HEK293 (cell line): ENCODE measurements around the gene MAPK12.

Experiments
- HOXD13 ChIP-seq: sonication (generic); formaldehyde crosslinking; IDR thresholded peaks from 2 replicates; pipeline ENCODE4 v1.8.0; 2022; ENCODE audit warnings: missing genetic modification reagents, borderline replicate concordance
- OVOL3 ChIP-seq: fragments of 450-650 bp; formaldehyde crosslinking; IDR thresholded peaks from 2 replicates; pipeline ENCODE4 v1.5.1; 2016; ENCODE audit warnings: missing biosample characterization, missing genetic modification characterization
- PBX3 ChIP-seq: sonication (generic); formaldehyde crosslinking; IDR thresholded peaks from 2 replicates; pipeline ENCODE4 v1.8.1; 2022; ENCODE audit warnings: mild to moderate bottlenecking, moderate library complexity, missing genetic modification reagents
- PRDM1 ChIP-seq: fragments of 450-650 bp; formaldehyde crosslinking; IDR thresholded peaks from 2 replicates; pipeline ENCODE4; 2016; ENCODE audit warnings: missing biosample characterization, missing genetic modification characterization
- PRDM4 ChIP-seq: fragments of 450-650 bp; formaldehyde crosslinking; IDR thresholded peaks from 2 replicates; pipeline ENCODE4 v1.5.1; 2017; ENCODE audit warnings: missing biosample characterization, missing genetic modification characterization
- REPIN1 ChIP-seq: fragments of 450-650 bp; formaldehyde crosslinking; IDR thresholded peaks from 2 replicates; pipeline ENCODE4 v1.5.1; 2017; ENCODE audit warnings: missing biosample characterization, missing genetic modification characterization, low read depth
- ZBTB48 ChIP-seq: fragments of 450-650 bp; formaldehyde crosslinking; IDR thresholded peaks from 2 replicates; pipeline ENCODE4 v1.5.1; 2016; ENCODE audit warnings: missing biosample characterization, missing genetic modification characterization
- ZNF112 ChIP-seq: fragments of 450-650 bp; formaldehyde crosslinking; IDR thresholded peaks from 2 replicates; pipeline ENCODE4 v1.5.0; 2017; ENCODE audit warnings: missing biosample characterization, missing genetic modification characterization
- ZNF114 ChIP-seq: fragments of 450-650 bp; formaldehyde crosslinking; IDR thresholded peaks from 2 replicates; pipeline ENCODE4 v1.5.0; 2017; ENCODE audit warnings: missing biosample characterization, missing genetic modification characterization
- ZNF16 ChIP-seq: fragments of 450-650 bp; formaldehyde crosslinking; IDR thresholded peaks from 2 replicates; pipeline ENCODE4 v1.5.1; 2016; ENCODE audit warnings: low read depth, missing biosample characterization, missing genetic modification characterization
- ZNF266 ChIP-seq: fragments of 450-650 bp; formaldehyde crosslinking; IDR thresholded peaks from 2 replicates; pipeline ENCODE4 v1.5.1; 2016; ENCODE audit warnings: missing biosample characterization, missing genetic modification characterization, low read depth
- ZNF366 ChIP-seq: fragments of 450-650 bp; formaldehyde crosslinking; conservative IDR thresholded peaks from 2 replicates; pipeline ENCODE4 v1.5.1; 2016; ENCODE audit warnings: missing biosample characterization, missing genetic modification characterization
- ZNF426 ChIP-seq: fragments of 450-650 bp; formaldehyde crosslinking; IDR thresholded peaks from 2 replicates; pipeline ENCODE4 v1.5.1; 2017; ENCODE audit warnings: missing biosample characterization, missing genetic modification characterization, mild to moderate bottlenecking, inconsistent platforms, moderate library complexity
- ZNF488 ChIP-seq: fragments of 450-650 bp; formaldehyde crosslinking; IDR thresholded peaks from 2 replicates; pipeline ENCODE4 v1.5.1; 2016; ENCODE audit warnings: missing biosample characterization, missing genetic modification characterization
- ZNF510 ChIP-seq: fragments of 450-650 bp; formaldehyde crosslinking; IDR thresholded peaks from 2 replicates; pipeline ENCODE4 v1.5.1; 2018; ENCODE audit warnings: mild to moderate bottlenecking, missing genetic modification characterization, missing biosample characterization; ENCODE audit not compliant: insufficient replicate concordance
- ZNF558 ChIP-seq: fragments of 450-650 bp; formaldehyde crosslinking; IDR thresholded peaks from 2 replicates; pipeline ENCODE4 v1.5.1; 2016; ENCODE audit warnings: missing biosample characterization, missing genetic modification characterization
- ZNF658 ChIP-seq: fragments of 450-650 bp; formaldehyde crosslinking; IDR thresholded peaks from 2 replicates; pipeline ENCODE4; 2016; ENCODE audit warnings: missing biosample characterization, missing genetic modification characterization
- ZNF707 ChIP-seq: fragments of 450-650 bp; formaldehyde crosslinking; IDR thresholded peaks from 2 replicates; pipeline ENCODE4 v1.5.1; 2016; ENCODE audit warnings: missing biosample characterization, missing genetic modification characterization
- ZNF768 ChIP-seq: fragments of 450-650 bp; formaldehyde crosslinking; IDR thresholded peaks from 2 replicates; pipeline ENCODE4 v1.5.1; 2018; ENCODE audit warnings: missing biosample characterization, mild to moderate bottlenecking, missing genetic modification characterization
- ZNF776 ChIP-seq: fragments of 450-650 bp; formaldehyde crosslinking; IDR thresholded peaks from 2 replicates; pipeline ENCODE4 v1.5.0; 2017; ENCODE audit warnings: missing biosample characterization, missing genetic modification characterization, borderline replicate concordance
- ZSCAN30 ChIP-seq: fragments of 450-650 bp; IDR thresholded peaks from 2 replicates; pipeline ENCODE4 v1.5.1; 2018; ENCODE audit warnings: missing biosample characterization, mild to moderate bottlenecking, missing genetic modification characterization, moderate library complexity
- TF ChIP-seq, protein P1 (sequence below): fragments of 450-650 bp; formaldehyde crosslinking; IDR thresholded peaks from 2 replicates; pipeline ENCODE4 v1.5.1; 2016; ENCODE audit warnings: missing biosample characterization, missing genetic modification characterization
- TF ChIP-seq, protein P2 (sequence below): fragments of 450-650 bp; formaldehyde crosslinking; IDR thresholded peaks from 2 replicates; pipeline ENCODE4 v1.5.0; 2017; ENCODE audit warnings: missing biosample characterization, missing genetic modification characterization, borderline replicate concordance
- TF ChIP-seq, protein P3 (sequence below): fragments of 450-650 bp; formaldehyde crosslinking; IDR thresholded peaks from 2 replicates; pipeline ENCODE4 v1.5.1; 2017; ENCODE audit warnings: missing biosample characterization, missing genetic modification characterization
- TF ChIP-seq, protein P4 (sequence below): fragments of 450-650 bp; formaldehyde crosslinking; IDR thresholded peaks from 2 replicates; pipeline ENCODE4 v1.5.1; 2016; ENCODE audit warnings: missing biosample characterization, missing genetic modification characterization

The MAPK12 gene

DNA sequence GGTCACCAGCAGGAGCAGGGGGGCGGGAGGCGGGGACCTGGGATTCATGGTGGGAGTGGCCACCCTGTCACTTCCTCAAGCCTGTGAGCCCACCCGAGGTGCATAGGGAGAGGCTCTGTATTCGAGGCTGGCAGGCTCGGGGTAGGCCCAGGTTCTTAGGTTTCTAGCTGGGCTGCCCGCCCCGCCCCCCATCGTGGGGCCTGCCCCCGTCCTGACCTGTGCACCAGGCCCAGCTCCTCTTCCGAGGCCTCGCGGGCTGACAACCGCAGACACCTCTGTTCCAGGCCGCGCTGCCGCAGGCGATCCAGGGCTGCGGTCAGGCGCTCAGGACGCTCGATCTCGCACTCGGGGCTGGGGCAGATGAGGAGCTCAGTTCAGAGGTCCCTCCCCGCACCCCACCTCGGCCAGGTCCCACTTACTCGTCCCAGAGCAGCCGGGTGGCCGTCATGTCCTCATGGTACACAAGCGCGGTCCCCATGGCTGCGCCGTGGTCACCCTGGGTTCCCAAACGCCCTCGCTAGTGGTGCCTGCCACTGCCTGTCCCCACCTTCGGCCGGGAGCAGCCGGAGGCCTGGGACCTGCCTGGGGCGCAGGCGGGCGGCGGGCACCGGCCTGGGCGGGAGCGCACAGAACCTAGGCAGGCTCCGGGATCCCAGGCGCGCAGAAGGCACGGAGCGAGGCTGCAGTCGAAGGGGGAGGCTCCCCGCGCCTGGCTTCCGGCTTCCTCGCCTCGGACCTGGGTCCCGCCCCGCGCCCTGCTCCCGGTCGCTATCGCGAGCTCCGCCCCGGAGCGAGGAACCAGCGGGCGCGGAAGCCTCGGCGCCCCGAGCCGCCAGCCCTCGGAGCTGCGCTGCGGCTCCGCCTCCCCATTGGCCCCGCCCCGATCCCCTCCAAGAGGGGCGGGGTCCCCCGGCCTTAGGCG is 10.7 kb downstream of the MAPK12 start, which contains the start of gene HDAC10 (continued):
- TF ChIP-seq ZNF768 (tag by site-specific recombination) (no peak), ZNF776 (tag by site-specific recombination) (no peak), ZNF488 (tag by site-specific recombination) (no peak), PRDM4 (tag by site-specific recombination) (no peak), OVOL3 (tag by site-specific recombination) (no peak), ZNF426 (no peak), ZNF707 (tag by site-specific recombination) (no peak), ZBTB48 (tag by site-specific recombination) (no peak), REPIN1 (tag by site-specific recombination) (no peak), ZNF558 (tag by site-specific recombination) (no peak), PBX3 (no peak), ZNF16 (tag by site-specific recombination) (no peak), ZNF112 (tag by site-specific recombination) (no peak), ZSCAN30 (peak; percentile 61; the same call in 1 of the 2 replicates), ZNF266 (tag by site-specific recombination) (no peak), ZNF658 (no peak), HOXD13 (CRISPR knock-in tag) (no peak), ZNF510 (tag by site-specific recombination) (no peak), ZNF114 (no peak), ZNF366 (no peak), PRDM1 (tag by site-specific recombination) (no peak)
- TF ChIP-seq, protein P1, sequence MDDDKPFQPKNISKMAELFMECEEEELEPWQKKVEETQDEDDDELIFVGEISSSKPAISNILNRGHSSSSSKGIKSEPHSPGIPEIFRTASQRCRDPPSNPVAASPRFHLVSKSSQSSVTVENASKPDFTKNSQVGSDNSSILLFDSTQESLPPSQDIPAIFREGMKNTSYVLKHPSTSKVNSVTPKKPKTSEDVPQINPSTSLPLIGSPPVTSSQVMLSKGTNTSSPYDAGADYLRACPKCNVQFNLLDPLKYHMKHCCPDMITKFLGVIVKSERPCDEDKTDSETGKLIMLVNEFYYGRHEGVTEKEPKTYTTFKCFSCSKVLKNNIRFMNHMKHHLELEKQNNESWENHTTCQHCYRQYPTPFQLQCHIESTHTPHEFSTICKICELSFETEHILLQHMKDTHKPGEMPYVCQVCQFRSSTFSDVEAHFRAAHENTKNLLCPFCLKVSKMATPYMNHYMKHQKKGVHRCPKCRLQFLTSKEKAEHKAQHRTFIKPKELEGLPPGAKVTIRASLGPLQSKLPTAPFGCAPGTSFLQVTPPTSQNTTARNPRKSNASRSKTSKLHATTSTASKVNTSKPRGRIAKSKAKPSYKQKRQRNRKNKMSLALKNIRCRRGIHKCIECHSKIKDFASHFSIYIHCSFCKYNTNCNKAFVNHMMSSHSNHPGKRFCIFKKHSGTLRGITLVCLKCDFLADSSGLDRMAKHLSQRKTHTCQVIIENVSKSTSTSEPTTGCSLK (tag by site-specific recombination) = no peak
- TF ChIP-seq, protein P2, sequence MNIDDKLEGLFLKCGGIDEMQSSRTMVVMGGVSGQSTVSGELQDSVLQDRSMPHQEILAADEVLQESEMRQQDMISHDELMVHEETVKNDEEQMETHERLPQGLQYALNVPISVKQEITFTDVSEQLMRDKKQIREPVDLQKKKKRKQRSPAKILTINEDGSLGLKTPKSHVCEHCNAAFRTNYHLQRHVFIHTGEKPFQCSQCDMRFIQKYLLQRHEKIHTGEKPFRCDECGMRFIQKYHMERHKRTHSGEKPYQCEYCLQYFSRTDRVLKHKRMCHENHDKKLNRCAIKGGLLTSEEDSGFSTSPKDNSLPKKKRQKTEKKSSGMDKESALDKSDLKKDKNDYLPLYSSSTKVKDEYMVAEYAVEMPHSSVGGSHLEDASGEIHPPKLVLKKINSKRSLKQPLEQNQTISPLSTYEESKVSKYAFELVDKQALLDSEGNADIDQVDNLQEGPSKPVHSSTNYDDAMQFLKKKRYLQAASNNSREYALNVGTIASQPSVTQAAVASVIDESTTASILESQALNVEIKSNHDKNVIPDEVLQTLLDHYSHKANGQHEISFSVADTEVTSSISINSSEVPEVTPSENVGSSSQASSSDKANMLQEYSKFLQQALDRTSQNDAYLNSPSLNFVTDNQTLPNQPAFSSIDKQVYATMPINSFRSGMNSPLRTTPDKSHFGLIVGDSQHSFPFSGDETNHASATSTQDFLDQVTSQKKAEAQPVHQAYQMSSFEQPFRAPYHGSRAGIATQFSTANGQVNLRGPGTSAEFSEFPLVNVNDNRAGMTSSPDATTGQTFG (tag by site-specific recombination) = no peak
- TF ChIP-seq, protein P3, sequence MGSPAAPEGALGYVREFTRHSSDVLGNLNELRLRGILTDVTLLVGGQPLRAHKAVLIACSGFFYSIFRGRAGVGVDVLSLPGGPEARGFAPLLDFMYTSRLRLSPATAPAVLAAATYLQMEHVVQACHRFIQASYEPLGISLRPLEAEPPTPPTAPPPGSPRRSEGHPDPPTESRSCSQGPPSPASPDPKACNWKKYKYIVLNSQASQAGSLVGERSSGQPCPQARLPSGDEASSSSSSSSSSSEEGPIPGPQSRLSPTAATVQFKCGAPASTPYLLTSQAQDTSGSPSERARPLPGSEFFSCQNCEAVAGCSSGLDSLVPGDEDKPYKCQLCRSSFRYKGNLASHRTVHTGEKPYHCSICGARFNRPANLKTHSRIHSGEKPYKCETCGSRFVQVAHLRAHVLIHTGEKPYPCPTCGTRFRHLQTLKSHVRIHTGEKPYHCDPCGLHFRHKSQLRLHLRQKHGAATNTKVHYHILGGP (tag by site-specific recombination) = no peak
- TF ChIP-seq, protein P4, sequence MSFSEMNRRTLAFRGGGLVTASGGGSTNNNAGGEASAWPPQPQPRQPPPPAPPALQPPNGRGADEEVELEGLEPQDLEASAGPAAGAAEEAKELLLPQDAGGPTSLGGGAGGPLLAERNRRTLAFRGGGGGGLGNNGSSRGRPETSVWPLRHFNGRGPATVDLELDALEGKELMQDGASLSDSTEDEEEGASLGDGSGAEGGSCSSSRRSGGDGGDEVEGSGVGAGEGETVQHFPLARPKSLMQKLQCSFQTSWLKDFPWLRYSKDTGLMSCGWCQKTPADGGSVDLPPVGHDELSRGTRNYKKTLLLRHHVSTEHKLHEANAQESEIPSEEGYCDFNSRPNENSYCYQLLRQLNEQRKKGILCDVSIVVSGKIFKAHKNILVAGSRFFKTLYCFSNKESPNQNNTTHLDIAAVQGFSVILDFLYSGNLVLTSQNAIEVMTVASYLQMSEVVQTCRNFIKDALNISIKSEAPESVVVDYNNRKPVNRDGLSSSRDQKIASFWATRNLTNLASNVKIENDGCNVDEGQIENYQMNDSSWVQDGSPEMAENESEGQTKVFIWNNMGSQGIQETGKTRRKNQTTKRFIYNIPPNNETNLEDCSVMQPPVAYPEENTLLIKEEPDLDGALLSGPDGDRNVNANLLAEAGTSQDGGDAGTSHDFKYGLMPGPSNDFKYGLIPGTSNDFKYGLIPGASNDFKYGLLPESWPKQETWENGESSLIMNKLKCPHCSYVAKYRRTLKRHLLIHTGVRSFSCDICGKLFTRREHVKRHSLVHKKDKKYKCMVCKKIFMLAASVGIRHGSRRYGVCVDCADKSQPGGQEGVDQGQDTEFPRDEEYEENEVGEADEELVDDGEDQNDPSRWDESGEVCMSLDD = no peak; the same call in 1 of the 2 replicates
